Prostate gland (tissue), 2 donors: ENCODE data around the gene RPA1.

Experiments
- CTCF ChIP-seq, 4 experiments: fragments of 200-600 bp in 2 of 4; fragments of 450-650 bp in 2 of 4; sonication (generic) in 2 of 4; IDR thresholded peaks; 1 replicate in 3 of 4; 2 replicates in 1 of 4; pipeline ENCODE4 v1.5.1; 2016 to 2019; ENCODE audit warnings: antibody characterized with exemption in 4 of 4, mild to moderate bottlenecking in 2 of 4, moderate library complexity in 2 of 4
- POLR2AphosphoS5 ChIP-seq: sonication (generic); formaldehyde crosslinking; IDR thresholded peaks from one replicate; pipeline ENCODE4 v1.6.1; 2017; ENCODE audit warnings: antibody characterized with exemption

DNA sequence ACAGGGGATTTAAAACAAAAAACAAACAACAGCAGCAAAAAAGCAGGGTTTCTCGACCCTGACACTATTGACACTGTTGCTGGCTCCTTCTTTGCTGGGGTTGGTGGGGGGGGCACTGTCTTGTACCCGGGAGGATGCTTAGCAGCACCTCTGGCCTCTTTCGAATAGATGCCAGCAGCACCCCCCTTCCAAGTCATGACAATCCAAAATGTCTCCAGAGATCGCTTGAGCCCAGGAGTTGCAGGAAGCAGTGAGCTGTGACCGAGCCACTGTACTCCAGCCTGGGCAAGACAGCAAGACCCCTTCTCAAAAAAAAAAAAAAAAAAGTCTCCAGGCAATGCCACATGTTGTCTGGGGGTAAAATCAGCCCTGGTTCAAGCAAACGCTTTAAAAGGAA, 47.6 kb upstream of the RPA1 start:
- TF ChIP-seq CTCF (IDR thresholded peaks at IDR 0.05): no peak
- no peak for TF ChIP-seq POLR2AphosphoS5
